ENCODE data around the gene ILK. TPM values are rescaled to one million over a fixed set of nuclear protein-coding genes. Genes with fewer than 3 reads are reported as not detected.

The ILK gene
- total and polyA plus RNA-seq, 2 donors (not counting 3 experiments of a cell fraction or from before 2014, with no cell fraction given), result 221 to 296 TPM

DNA sequence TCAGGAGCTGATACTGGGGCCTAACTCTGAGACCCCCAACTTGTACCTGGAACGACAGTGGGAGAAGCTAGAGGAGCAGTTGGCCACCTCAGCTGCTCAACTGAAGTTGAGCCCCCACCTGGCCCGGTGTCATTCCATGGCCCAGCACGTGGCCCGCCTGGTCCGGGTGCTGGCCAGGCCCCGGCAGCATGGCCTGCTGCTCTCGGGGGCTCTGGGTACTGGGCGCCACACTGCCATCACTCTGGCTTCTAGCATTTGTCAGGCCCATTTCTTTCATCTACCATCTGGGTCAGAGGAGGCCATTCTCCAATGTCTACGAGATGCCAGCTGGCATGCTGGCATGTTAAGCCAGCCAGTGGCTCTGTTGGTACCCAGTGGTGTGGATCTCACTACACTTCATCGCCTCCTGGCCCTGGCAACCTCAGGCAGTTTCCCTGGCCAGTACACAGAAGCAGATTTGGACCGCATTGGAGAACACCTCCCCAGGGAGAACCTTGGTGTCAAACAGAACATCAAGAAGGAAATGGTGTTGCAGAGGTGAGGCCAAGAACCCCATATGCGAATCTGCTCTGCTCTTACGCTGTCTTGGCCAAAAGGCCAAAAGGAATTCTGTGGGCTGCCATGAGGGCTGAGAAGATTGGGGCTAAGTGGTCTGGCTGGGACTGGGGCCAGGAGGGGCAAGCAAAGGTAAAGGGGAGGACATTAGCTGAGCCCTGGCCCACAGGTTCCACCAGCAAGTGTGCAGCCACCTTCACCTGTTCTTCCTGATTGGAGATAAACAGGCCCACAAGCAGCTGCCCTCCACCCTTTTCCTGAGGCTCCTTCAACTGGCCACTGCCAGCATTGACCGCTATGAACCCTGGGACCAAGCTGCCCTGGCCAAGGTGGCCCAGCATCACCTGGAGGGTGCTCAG, 45.6 kb upstream of the ILK start:
- Histone ChIP-seq H3K9me1 (replicated peaks; ENCODE audit: control insufficient read depth, extremely low read depth, insufficient read depth, low read length) (no peaks in the 10 kb centered on the region), H3K9me3 (replicated peaks; ENCODE audit: control insufficient read depth, insufficient read depth, low read length) (no peaks in the 10 kb centered on the region), H3K4me1 (ENCODE audit: control insufficient read depth, extremely low read depth, insufficient read depth, low read length) (no peaks in the 10 kb centered on the region), H3K27ac (ENCODE audit: insufficient read depth, low read depth, low read length) (no peak overlapping the region), H4K20me1 (replicated peaks; ENCODE audit: control insufficient read depth, extremely low read depth, insufficient read depth, low read length) (no peaks in the 10 kb centered on the region), H3K4me2 (ENCODE audit: insufficient read depth, low read length) (no peak overlapping the region), H3K79me2 (ENCODE audit: control insufficient read depth, insufficient read depth, low read length) (no peaks in the 10 kb centered on the region), H3K36me3 (ENCODE audit: control insufficient read depth in 2 of 2, extremely low read depth in 1 of 2, insufficient read depth in 2 of 2, low read length in 2 of 2) (no peaks in the 10 kb centered on the region), H3K9ac (replicated peaks; ENCODE audit: extremely low read depth, insufficient read depth, low read length) (no peak overlapping the region), H3K4me3 (replicated peaks in 1 of 3; ENCODE audit: insufficient read depth in 1 of 3, low read depth in 1 of 3, low read length in 3 of 3) (no peak overlapping the region), H3K27me3 (ENCODE audit: control insufficient read depth in 2 of 2, insufficient read depth in 2 of 2, low read length in 2 of 2) (no peaks in the 10 kb centered on the region), H2AFZ (ENCODE audit: low read depth, low read length) (no peak overlapping the region)
- FAIRE-seq (no peak), DNase-seq (ENCODE audit: low read depth, low spot score) (no peak)
- CTCF ChIA-PET, result no interaction called here
- dilution Hi-C loops (cut with MboI; ENCODE audit: extremely low pct_ligation_motif_present, low sequenced_read_pairs), result no loop called here
- POLR2A ChIA-PET, result no interaction called here
- no peak for TF ChIP-seq JUN (IDR thresholded peaks at IDR 0.05; ENCODE audit: borderline replicate concordance, insufficient read depth, insufficient read length, low read depth)
- intact Hi-C loops (cut with micrococcal nuclease), result no loop called here
- no TSS peak for BruUV-seq (replicated peaks)

GRCh38 chr11:6559369-6559768, 44.2 kb upstream of the ILK start:
- H3K9me3 ChIP-seq (replicated peaks; ENCODE audit: control insufficient read depth, insufficient read depth, low read length), result no peaks in the 10 kb centered on the region
- H3K4me3 ChIP-seq (replicated peaks in 1 of 3; ENCODE audit: insufficient read depth in 1 of 3, low read depth in 1 of 3, low read length in 3 of 3), result no peak overlapping the region
- no peak overlapping the region for H3K9ac ChIP-seq (replicated peaks; ENCODE audit: extremely low read depth, insufficient read depth, low read length)
- no peaks in the 10 kb centered on the region for H3K36me3 ChIP-seq (ENCODE audit: control insufficient read depth in 2 of 2, extremely low read depth in 1 of 2, insufficient read depth in 2 of 2, low read length in 2 of 2)
- H3K4me1 ChIP-seq (ENCODE audit: control insufficient read depth, extremely low read depth, insufficient read depth, low read length), result no peaks in the 10 kb centered on the region
- H3K9me1 ChIP-seq (replicated peaks; ENCODE audit: control insufficient read depth, extremely low read depth, insufficient read depth, low read length), result no peaks in the 10 kb centered on the region
- POLR2A ChIA-PET, result no interaction called here
- dilution Hi-C loops (cut with MboI; ENCODE audit: extremely low pct_ligation_motif_present, low sequenced_read_pairs) (no loop called here), intact Hi-C loops (cut with micrococcal nuclease) (no loop called here)
- H4K20me1 ChIP-seq (replicated peaks; ENCODE audit: control insufficient read depth, extremely low read depth, insufficient read depth, low read length), result no peaks in the 10 kb centered on the region
- FAIRE-seq (no peak), DNase-seq (ENCODE audit: low read depth, low spot score) (no peak)
- no peak overlapping the region for H2AFZ ChIP-seq (ENCODE audit: low read depth, low read length)
- no peak overlapping the region for H3K27ac ChIP-seq (ENCODE audit: insufficient read depth, low read depth, low read length)
- BruUV-seq (replicated peaks), result no TSS peak
- TF ChIP-seq JUN (IDR thresholded peaks at IDR 0.05; ENCODE audit: borderline replicate concordance, insufficient read depth, insufficient read length, low read depth), result no peak
- no peak for TF ChIP-seq EZH2 (IDR thresholded peaks at IDR 0.05; ENCODE audit: borderline replicate concordance, low read depth, low read length, severe bottlenecking)
- TF ChIP-seq GATA2 (IDR thresholded peaks at IDR 0.05; ENCODE audit: insufficient read depth, insufficient read length, low read depth, low read length), result no peak
- TF ChIP-seq, protein P1, sequence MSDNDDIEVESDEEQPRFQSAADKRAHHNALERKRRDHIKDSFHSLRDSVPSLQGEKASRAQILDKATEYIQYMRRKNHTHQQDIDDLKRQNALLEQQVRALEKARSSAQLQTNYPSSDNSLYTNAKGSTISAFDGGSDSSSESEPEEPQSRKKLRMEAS (IDR thresholded peaks at IDR 0.05; ENCODE audit: insufficient read depth, insufficient read length), result no peak
- TF ChIP-seq POLR2A (IDR thresholded peaks at IDR 0.05; ENCODE audit: low read depth, low read length), result no peak
- TF ChIP-seq MYC (IDR thresholded peaks at IDR 0.05; ENCODE audit: low read depth, low read length), result no peak
- no peak for TF ChIP-seq POLR2AphosphoS5 (IDR thresholded peaks at IDR 0.05; ENCODE audit: insufficient read depth, low read depth, low read length)
- TF ChIP-seq FOS (IDR thresholded peaks at IDR 0.05; ENCODE audit: borderline replicate concordance, insufficient read depth, low read length), result no peak
- no peak for TF ChIP-seq CTCF (IDR thresholded peaks at IDR 0.05; ENCODE audit: extremely low read depth in 1 of 2, insufficient read depth in 1 of 2, low read depth in 1 of 2, low read length in 2 of 2)
- no peaks in the 10 kb centered on the region for H3K79me2 ChIP-seq (ENCODE audit: control insufficient read depth, insufficient read depth, low read length)
- H3K4me2 ChIP-seq (ENCODE audit: insufficient read depth, low read length), result no peak overlapping the region
- H3K27me3 ChIP-seq (ENCODE audit: control insufficient read depth in 2 of 2, insufficient read depth in 2 of 2, low read length in 2 of 2), result no peaks in the 10 kb centered on the region
- CTCF ChIA-PET, result interaction anchor here (3.1 kb wide), 1 partner anchor 28 kb away, joined by 17 read pairs; no protein-coding TSS in a partner anchor

All from endothelial cell of umbilical vein (primary cell).